GM10847 (cell line): Measurements from ENCODE around the gene PRKCD.

Experiments used
- POLR2A ChIP-seq: IDR thresholded peaks from 2 replicates; pipeline ENCODE4 v1.6.1; 2011; ENCODE audit not compliant: insufficient read length; ENCODE audit errors: extremely low read depth

PRKCD gene

DNA sequence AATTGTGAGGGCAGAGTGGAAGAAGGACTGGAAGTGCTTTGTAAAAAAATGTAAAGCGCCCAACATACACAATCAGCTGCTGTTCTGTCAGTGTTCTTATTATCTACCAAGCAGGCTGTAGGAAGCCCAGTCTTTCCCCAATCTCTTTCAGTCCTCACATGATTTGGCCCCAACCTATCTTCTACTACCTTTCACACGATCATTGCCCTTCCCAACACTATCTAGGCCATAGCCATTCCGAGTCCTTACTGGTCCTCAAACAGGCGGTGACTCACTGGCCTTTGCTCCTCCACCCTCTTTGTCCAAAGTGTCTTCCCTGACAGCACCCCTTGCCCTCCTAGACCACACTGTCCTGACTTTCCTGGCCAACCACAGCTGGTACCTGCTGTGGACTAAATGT is 29.9 kb upstream of the PRKCD start:
- no peak for TF ChIP-seq POLR2A

DNA sequence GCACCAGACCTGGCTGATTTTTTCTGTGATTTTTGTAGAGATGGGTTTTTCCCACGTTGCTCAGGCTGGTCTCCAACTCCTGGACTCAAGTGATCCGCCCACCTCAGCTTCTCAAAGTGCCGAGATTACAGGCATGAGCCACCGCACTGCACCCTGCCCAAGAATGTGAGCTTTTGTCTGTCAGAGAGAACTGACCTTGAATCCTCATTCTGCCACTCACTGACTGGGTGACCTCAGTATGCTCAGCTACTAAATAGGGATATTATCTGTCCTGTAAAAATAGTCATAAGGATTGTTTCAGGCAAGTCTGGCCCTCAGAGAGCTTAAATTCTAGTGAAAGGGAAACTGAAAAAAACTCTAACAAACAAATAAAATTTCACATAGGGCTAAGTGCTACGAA is 28.7 kb upstream of the PRKCD start:
- no peak for TF ChIP-seq POLR2A

DNA sequence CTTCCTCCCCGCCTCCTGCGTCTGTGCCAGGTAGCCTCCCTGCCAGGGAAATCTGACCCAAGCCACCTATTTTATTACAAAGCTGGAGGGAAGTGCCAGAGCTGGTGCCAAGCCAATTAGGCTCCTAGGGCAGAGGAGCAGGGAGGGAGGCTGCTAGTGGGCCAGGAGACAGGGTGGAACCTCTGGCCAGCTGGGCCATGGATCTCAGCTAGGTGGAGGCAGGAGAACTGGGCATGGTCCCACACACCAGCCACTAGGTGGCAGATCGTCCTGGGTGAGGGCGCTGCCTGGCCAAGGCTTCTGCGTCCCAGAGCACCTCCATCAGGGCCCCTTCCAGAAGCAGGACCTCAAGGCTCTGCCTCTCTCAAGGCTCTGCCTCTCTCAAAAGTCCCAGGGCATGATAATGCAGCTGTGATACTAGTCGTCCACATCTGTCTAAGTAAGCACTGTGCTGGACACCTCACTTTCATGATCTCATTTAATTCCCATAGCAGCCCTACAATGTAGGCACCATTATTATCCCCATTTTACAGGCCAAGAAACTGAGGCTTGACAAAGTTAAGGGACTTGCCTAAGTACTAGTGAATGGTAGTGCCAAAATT is 26.3 kb upstream of the PRKCD start:
- TF ChIP-seq POLR2A, result no peak

DNA sequence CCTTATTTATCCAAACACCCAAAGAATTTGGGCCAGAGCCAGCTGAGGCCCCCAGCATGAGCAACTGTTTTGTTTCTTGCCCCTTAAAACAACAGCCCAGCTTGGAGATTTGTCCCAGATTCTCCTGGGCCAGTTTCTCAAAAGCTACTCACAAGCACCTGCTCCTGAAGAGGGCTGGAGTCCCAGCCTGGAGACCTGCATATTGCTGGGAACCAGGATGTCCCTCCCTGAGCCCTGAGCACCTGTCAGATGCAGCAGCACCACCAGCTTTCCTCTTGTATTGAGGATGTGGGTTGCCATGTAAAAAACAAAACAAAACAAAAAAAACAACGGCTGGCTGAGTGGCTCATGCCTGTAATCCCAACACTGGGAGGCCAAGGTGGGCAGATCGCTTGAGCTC is 23.8 kb upstream of the PRKCD start:
- TF ChIP-seq POLR2A, result no peak

DNA sequence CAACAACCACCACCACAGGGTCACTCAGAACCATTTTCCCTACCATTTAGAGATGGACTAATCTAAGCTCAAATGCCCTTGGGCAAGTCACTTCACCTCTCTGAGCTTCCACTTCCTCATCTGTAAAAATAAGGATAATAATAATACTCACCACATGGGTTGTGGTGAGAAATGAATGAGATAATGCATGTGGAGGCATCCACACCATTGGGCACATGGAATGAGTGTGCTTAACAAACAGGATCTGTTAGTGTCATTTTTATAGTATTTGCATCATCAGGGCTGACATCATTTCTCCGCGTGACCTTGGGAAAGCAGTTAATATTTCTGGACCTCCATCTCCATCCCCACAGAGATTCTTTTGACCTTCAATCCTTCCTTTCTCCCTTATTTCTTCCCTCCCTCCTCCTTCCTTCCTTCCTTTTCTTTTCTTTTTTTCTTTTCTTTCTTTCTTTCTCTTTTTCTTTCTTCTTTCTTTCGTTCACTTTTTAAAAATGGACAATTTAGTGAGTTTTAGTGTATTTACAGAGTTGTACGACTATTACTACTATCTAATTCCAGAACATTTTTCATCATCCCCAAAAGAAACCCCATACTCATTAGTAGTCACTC is 23.1 kb upstream of the PRKCD start:
- no peak for TF ChIP-seq POLR2A

DNA sequence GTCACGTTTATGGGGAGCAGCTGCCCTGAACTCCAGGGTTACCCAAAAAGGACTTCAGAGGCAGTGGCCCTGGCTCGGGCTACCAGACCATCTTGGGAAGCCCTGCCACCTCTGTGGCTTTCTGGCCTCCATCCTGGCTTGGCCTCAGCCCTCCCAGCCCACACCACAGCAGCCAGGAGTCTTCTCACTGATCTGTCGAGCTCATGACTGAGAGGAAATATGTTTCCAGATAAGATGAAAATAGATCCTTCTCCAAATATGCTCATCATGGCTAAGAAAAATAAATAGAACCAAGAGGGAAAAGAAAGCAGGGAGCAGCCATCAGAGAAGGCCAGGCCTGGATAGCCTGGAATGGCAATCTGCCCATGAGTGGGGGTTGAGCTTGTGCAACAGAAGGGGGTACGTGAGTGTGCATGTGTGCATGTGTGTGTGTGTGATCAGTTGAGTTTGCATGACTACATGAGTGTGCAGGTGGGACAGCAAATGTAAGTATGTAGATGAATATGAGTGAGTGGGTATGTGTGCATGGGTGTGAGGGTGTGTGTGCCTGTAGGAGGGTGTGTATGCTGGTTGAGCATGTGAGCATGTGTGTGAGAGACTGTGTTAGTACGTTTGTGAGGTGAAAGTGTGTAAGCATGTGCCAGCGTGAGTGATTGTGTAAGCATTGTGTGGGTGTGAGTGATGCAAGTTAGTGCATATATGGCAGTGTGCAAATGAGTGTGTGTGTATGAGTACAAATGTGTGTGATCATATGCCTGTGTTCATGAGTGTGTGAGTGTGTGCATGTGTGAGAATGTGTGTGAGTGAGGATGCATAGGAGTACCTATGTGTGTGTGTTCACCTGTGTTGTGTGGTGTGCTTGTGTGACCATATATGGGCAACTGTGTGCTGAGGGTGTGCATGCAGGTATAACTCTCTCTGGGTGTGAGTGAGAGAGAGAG is 20.8 kb upstream of the PRKCD start:
- no peak for TF ChIP-seq POLR2A

DNA sequence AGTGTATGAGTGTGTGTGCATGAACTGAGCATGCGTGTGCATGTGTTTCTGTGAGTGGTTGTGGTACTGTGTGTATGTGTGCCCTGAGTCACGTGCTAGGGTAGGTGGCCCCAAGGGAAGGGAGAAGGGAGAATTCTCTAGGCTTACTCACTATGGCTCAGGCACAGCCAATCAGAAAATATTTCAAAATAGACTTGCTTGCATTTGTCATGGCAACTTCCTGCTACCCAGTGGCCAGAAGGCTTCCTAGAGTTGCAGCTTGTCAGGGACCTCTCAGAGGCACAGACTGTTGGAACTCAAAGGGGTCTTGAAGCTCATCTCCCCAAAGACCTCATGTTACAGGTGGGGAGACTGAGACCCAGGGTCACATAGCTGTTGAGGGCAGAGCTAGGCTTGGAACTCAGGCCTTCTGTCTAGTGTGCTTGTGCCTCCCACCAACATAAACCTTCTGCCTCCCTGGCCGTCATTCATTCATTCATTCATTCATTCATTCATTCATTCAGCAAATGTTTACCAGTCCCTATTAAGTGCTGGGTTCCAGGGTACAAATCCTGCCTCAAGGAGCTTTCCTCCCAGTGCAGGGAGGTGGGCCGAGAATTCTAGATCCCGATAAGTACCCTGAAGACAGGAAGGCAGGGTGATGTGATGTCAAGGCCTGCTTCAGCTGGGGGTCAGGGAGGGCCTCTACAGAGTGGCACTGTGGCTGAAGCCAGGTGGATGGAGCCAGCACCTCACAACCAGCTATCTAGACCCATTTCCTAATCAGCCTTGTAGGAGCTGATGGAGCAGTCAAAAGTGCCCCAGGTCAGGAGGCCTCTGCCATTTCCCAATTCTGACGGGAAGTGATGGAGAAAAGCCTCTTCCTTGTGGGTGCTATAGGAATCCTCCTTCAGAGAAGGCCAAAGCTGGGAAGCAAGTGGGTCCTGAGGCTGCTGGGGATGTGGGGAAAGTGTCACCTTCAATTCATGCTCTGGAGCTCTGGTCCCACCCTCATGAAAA is 19.9 kb upstream of the PRKCD start:
- TF ChIP-seq POLR2A, result no peak

DNA sequence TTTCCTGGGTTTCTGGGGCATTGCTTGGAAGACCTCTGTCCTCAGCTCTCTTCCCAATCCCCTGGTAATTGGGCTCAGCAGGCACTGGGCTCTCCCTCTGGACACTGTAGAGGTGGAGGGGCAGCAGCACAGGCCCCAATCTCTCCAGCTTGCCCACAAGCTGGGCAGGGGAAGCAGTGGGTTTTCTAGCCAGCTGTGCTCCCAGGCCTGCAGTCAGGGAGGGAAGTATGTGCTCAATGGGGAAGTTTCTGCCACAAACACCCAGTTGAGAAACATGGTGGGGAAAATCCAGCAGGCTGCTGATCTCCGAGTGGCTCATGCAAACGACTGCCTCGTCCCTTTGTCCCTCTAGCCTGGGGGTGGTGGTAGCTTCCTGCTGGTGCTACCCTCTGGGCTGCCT is 18.0 kb upstream of the PRKCD start:
- TF ChIP-seq POLR2A, result no peak

DNA sequence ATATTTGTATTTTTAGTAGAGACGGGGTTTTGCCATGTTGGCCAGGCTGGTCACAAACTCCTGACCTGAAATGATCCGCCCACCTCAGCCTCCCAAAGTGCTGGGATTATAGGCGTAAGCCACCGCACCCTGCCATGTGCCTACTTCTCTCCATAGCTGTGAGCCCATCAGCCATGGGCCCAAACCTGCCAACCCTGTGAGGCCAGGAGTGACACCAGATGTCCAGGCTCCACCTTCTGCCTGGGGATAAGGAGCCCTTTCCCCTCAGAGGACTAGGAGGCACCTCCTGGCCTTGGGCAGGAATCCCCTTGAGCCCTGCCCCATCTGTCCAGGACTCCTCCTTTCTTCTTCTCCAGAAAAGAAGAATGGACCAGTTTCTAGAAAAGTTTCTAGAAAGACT is 16.6 kb upstream of the PRKCD start:
- no peak for TF ChIP-seq POLR2A

DNA sequence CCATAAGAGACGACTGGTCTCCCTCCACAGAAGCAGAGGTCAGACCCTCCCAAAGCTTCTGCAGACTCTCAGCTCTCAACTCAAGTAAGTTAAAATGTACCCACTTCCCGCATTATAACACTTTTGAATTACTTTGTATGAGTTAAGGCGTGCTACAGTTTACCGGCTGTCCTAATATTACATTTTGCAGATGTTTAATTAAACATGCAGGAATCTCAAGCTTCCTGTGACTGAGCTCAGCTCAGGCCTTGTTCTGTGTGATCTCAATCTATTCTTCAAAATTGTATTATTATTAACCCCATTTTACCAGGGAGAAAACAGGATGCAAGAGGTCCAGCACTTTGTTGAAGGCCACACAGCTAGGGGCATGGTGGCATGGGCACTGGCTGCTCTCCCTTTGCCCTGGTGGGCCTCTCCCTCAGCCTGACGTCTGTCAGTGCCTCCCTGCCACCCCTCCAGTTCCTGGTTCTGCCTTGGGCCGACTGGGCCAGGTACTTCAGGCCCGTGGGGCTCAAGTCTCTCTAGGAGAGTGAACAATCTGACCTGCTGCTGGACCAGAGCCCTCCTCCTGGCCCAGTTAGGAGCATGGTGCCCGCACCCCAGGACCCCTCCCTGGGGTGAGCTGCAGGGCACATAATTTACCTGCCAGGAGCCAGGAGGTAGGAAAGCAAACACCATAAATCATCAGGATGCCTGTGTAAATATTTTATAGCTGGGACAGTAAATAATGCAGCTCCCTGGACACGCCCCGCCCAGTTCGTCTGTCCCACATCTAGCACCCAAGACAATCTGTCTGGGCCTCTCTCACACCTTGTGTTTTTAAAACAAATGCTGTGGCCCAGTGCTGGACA is 15.9 kb upstream of the PRKCD start:
- TF ChIP-seq POLR2A, result no peak

DNA sequence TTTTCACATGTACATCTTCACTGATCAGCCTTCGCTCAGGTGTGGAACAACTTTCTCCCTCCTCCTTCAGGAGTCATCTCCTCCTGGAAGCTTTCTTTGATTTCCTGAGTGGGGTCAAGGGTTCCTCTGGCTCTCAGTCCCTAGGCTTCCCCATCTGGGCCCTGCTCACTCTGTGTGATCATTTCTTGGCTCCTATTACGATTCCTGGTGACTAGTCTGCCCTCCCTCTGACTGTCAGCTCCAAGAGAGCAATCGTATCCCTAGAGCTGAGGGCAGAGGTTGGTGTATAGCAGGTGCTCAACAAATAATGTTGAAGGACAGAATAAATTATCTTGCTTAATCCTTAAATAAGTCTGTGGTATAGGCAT is 15.3 kb upstream of the PRKCD start:
- TF ChIP-seq POLR2A, result no peak

DNA sequence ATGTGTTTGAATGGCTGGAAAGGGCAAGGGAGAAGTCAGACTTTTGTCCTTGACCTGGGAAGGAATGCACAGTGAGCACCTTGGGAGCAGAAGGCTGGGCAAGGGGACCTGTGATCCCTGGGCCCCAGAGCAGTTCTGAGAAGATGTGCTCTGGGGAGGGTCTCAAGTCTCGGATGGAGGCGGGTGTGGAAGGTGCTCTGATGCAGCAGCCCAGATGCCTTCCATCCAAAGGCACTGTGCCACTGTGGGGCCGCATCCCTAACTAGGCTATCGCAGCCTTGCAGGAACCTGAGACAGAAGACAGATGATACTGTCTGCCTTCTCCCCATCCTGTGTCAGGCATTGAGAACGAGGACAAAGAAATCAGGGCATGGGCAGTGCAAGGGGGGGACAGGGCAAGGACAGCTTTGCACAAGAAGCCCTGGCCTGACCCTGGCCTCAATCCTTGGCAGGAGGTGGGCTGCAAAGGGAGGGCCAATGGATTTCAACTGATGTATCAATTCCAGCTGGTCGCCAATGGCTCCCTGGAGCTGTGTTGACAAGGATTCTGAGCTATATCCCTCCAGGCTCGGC is 14.6 kb upstream of the PRKCD start:
- TF ChIP-seq POLR2A, result no peak

DNA sequence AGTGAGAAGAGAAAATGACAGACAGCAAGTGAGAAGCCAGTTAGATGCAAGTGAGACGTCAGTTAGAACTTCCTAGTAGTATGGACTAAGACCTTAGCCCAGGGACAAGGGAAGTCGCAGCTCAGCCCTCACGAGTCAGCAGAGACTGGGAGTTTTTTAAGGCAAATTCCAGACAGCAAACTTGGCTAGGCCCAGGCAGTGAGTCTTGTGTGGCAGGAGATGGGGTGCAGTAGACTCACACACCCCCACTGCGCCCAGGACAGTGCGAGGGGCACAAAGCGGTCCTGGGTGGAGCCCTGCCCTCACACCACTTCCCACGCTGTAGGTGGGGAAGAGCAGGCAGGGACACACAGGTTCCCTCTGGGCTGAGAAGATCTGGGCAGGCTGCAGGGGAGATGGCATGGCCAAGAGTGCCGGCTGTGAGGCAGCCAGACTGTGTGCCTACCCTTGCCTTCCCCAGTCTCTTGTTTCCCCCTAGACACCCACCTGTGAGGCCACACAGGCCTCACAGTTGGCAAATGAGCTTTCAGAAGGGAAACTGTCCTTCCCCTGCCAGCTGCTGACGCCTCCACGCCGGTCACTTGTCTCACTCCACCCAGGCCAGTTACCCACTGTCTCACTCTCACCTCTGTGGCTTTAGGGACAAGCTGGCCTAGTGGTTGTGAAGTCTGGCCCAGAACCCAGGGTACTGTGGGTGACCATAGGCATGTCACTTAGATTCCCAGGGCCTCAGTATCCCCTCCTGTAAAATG is 13.7 kb upstream of the PRKCD start:
- TF ChIP-seq POLR2A, result no peak
